ENCODE measurements around the gene MUC20.
"Not testable (repeated sequence)": the region's sequence is repeated elsewhere in the genome, so short reads cannot be mapped to it uniquely, and the experiment has no call there.

The MUC20 gene

DNA sequence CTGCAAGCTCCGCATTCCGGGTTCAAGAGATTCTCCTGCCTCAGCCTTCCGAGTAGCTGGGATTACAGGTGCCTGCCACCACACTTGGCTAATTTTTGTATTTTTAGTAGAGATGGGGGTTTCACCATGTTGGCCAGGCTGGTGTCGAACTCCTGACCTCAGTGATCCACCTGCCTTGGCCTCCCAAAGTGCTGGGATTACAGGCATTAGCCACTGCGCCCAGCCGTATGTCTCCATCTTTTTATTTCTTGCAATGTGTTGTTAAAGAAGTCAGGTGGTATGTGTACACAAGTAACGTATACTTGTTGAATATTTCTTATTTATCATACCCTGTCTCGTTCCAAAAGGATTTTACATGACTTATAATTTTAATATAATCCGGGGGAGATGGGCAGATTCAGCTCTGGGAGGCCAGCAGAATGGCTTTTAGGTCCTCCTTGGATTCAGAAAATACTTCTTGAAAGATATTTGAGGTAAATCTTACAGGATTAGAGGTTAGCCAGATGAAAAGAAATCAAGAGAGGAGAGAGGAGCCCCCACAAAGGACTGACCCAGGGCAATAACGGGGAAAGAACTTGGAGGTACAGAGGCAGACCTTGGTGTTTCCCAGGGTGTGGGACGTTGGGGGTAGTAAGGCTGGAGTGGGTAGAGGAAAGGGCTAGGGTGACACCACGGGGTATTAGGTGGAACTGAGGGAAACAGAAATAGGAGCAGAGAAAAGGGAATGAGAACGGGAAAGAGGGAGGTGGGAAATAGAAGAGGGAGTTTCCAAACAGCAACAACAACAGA lies 27.2 kb upstream of the MUC20 start:
- no peak for DNase-seq (ENCODE audit: low read depth in 2 of 2)

DNA sequence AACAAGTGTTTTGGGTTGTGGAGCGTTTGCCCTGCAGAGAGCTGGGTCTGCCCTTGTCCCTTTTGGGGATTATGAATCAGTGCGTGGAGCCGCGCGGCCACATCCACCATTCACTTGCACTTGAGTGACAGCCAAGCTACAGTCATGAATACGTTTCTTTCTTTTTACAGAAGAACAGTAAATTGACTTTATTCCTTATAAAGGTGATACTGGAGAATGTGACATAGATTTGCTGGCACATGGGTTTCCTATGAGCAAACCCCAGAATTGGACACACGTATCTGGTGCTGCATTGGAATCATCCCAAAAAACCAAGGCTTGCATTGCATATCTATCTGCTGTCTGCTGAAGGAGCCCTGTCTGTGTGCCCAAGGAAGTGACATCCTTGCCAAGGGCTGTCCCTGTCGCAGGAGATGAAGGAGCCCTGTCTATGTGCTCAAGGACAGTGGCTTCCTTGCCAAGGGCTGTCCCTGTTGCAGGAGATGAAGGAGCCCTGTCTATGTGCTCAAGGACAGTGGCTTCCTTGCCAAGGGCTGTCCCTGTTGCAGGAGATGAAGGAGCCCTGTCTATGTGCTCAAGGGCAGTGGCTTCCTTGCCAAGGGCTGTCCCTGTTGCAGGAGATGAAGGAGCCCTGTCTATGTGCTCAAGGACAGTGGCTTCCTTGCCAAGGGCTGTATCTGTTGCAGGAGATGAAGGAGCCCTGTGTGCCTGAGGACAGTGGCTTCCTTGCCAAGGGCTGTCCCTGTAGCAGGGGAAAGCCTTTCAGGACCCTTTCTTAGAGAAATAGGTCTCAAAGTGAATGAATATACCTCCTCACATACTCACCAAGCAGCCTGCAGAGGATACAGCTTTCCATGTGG lies 26.3 kb upstream of the MUC20 start:
- DNase-seq (ENCODE audit: low read depth in 2 of 2): not testable (repeated sequence)

DNA sequence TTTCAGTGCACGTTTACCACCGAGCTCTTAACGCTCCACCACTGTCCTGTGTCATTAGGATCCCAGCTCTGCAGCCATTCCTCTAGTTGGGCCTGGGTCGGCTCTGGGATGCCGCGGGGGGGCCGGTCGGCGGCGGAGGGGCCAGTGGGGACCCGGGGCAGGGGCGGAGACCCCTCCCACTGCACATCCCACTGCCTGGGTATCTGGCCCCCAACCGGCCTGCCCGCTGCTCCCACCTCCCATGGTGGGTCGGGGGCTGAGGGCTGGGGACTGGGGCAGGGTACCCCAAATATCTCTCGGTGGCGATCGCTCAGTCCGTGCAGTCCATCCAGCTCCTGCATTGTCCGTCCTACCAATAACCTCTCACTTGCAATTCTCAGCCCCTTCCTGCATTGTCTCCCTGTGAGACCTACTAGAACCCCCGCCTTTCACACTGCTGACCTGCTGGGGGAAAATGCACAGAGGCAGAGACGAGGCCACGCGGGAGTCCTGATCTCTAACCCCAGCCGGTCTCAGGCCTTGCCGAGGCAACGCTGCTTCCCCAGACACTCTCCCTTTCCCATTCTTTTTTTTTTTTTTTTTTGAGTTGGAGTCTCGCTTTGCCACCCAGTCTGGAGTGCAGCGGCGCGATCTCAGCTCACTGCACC lies 24.0 kb upstream of the MUC20 start:
- DNase-seq (ENCODE audit: low read depth in 2 of 2): no peak

DNA sequence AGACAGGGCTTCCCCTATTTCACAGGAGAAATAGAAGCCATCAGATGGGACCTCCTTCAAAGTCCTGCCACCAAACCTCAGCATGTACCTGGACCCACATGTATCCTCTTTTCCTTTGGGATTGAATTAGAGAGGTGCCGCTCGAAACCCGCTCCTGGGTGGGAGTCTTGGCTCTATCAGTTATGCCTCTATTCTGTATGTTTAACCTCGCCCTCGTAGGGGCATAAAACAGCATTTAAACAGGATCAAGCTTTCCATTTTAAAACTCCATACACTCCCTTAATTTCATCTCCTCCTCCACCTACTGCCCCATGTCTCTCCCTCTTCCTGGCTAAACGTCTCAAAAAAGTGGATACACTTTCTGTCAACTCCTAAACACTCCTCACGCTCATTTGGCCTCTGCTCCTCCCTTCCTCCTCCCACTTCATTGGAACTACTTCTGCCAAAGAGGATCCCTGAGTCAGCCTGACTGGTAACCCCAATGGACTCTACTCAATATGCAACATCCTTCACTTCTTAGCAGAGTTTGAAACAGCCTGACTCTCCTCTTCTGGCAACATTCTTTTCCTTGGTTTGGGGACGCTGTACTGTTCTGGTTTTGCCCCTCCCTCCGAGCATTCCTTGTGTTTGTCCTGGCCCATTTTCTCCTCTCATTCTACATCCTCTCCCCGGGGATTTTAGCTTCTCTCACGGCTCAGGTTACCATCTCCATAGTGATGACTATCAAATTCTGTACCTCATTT lies 23.0 kb upstream of the MUC20 start:
- no peak for DNase-seq (ENCODE audit: low read depth in 2 of 2)

DNA sequence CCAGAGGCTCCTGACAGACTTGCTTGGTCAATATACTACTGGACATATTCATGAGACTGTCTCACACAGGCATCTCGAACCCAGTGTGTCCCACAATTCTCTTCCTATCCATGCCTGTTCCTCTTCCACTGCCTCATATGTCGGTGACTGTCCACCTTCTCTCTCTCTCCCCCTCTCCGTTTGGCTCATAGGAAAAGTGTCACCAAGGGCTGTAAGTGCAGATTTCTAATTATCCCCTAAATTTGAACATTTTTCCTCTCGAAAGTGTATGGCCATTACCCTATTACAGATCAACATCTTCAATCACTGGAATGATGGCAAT lies 22.5 kb upstream of the MUC20 start:
- no peak for DNase-seq (ENCODE audit: low read depth in 2 of 2)

- no peak for DNase-seq (ENCODE audit: low read depth in 2 of 2)
These were observed 22.0 kb upstream of the MUC20 start for GRCh38 chr3:195698647-195699387.

DNA sequence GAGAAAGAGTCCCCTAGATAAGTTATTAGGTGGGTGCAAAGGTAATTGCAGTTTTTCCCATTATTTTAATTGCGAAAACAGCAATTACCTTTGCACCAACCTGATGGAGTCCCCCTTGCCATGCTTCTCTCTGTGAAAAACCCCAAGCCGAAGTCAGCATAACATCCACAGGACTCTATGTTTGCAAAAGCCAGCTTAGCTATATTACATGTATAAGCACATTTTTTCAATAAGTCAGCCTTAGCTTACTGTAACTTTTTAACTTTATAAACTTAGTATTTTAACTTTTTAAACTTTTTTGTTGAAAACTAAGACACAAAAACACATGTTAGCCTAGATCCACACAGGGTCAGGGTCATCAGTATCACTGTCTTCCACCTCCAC lies 21.4 kb upstream of the MUC20 start:
- no peak for DNase-seq (ENCODE audit: low read depth in 2 of 2)

DNA sequence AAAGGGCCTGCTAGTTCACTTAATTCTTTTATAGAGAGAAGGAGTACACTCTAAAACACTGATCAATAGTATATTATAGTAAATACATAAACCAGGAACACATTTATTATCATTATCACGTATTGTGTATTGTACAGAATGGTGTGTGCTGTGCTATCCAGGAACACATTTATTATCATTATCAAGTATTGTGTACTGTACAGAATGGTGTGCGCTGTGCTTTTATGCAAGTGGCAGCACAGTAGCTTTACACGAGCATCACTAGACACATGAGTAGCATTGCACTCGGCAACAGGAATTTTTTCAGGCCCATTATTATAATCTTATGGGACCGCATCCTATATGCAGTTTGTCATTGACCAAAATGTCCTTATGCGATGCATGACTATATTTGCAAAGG lies 20.9 kb upstream of the MUC20 start:
- no peak for DNase-seq (ENCODE audit: low read depth in 2 of 2)

DNA sequence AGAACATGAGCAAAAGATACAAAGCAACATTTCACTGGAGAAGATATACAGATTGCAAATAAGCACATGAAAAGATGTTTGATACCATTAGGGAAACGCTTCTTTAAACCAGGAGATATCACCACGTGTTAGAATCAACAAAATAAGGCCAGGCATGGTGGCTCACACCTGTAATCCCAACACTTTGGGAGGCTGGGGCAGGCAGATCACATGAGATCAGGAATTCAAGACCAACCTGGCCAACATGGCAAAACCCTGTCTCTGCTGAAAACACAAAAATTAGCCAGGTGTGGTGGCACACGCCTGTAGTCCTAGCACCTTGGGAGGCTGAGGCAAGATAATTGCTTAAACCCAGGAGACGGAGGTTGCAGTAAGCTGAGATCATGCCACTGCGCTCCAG lies 20.5 kb upstream of the MUC20 start:
- DNase-seq (ENCODE audit: low read depth in 2 of 2): no peak

DNA sequence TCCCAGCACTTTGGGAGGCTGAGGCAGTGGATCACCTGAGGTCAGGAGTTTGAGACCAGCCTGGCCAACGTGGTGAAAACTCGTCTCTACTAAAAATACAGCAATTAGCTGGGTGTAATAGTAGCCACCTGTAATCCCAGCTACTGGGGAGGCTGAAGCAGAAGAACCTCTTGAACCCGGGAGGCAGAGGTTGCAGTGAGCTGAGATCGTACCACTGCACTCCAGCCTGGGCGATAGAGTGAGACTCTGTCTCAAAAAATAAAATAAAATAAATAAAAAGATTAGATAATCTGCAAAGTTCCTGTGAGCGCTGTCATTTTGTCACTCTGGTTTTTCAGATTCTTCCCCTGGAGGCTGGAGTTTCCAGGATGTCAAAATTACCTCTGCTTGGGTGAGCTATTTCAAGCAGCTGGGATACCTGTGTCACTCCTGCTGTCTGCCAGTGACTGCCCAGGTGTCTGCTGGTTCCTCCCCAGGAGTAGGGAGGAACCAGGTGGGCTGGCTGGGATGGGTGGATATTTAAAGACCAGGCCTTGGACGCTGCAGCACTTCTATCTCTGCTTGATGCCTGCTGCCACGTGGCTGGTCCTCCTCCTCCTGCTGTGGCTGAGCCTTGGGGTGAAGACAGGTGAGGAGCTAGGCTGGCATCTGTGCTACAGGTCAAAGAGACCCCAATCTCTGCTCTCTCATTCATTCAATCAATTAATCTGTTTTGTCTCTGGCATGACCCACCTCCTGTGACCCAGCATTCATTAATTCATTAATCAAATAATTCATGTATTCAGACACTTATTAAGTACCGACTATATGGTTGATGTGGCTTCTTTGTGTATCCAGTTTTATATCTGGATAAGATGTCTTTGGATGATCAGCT lies 19.5 kb upstream of the MUC20 start:
- no peak for DNase-seq (ENCODE audit: low read depth in 2 of 2)

GRCh38 chr3:195703776-195704175 lies 17.0 kb upstream of the MUC20 start:
- DNase-seq (ENCODE audit: low read depth in 2 of 2): no peak

DNA sequence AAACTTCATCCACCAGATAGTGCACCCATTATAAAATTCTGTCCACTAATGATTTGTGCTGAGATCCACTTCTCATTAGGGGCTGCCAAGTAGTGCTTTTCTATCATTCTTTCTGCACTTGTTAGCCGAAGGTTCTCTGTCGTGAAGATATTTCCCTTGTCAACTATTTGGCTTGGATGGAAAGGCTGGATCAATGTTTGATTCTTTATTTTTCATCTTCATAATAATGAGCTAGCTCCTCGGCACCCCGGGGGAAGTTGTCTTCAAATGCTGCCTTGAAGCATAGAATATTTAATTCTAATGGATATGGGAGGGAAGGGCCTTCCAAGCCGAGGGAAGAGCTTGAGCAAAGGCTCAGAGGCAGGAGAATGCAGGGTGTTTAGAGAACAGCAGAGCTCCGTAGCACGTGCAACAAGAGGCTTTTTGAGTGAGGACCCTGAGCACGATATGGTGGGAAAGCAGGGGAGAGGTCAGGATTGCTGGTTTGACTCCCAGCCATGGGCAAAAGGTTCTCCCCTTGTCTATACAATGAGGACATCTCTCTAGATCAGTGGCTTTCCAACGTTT lies 16.3 kb upstream of the MUC20 start:
- DNase-seq (ENCODE audit: low read depth in 2 of 2): no peak

GRCh38 chr3:195705081-195705991 lies 15.4 kb upstream of the MUC20 start:
- DNase-seq (ENCODE audit: low read depth in 2 of 2): no peak

DNA sequence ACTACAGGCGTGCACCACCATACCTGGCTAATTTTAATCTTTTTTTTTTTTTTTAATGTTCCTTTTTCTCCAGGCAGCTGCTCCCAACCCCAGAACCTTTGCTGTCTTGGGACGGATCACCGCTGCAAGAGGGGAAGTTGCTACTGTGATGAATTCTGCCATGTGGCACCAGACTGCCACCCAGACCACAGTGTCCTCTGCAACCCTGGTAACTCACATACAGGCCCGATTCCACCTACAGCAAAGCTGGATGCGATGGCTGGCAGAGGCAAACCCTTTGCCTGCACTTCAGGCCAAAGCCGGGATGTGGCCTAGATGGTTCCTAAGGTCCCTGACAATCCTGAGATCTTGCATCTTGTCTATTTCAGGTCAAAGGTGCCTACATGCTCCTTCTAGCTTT lies 12.7 kb upstream of the MUC20 start:
- DNase-seq (ENCODE audit: low read depth in 2 of 2): no peak

- DNase-seq (ENCODE audit: low read depth in 2 of 2): no peak
These were observed 11.9 kb upstream of the MUC20 start for GRCh38 chr3:195708626-195709481.

DNA sequence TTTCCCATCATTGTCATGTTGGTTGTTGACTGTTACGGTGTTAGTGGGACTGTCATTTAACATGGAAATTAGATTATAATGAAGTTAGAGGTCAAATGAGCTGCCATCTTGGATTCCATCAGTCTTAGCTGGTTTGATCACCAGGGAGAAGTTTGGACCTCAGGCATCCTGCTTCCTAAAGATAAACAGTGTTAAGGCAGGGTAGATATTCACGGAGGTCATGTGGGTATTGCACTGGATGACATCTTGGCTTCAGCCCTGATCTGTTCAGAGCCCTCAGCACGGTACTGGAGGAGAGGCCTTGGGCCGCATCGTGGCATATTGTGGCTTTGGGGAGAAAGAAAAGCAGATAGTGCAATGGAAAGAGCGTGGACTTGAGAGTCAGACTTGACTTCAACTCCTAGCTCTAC lies 11.1 kb upstream of the MUC20 start:
- DNase-seq (ENCODE audit: low read depth in 2 of 2): no peak

DNA sequence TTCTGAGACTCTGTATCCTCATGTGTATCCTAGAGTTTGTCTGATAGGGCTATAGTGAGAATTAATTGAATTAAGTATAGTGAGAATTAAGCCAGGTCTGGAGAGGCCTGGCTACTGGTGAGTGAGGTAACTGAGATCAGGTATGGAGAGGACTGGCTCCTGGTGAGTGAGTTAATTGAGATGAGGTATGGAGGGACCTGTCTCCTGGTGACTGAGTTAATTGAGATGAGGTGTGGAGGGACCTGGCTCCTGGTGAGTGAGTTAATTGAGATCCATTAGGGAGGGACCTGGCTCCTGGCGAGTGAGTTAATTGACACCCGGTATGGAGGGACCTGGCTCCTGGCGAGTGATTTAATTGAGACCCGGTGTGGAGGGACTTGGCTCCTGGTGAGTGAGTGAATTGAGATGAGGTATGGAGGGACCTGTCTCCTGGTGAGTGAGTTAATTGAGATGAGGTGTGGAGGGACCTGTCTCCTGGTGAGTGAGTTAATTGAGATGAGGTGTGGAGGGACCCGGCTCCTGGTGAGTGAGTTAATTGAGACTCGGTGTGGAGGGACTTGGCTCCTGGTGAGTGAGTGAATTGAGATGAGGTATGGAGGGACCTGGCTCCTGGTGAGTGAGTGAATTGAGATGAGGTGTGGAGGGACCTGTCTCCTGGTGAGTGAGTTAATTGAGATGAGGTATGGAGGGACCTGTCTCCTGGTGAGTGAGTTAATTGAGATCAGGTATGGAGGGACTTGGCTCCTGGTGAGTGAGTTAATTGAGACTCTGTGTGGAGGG lies 10.5 kb upstream of the MUC20 start:
- not testable (repeated sequence) for DNase-seq (ENCODE audit: low read depth in 2 of 2)
